Stimulated activated CD4-positive, alpha-beta T cell treated with anti-CD3 and anti-CD28 coated beads, Interleukin-2, amount 100 ng/mL, for 4 hours (primary cell): ENCODE results near the gene AFG3L2.

ENCODE experiments used
- DNase-seq: peaks from one replicate; pipeline ENCODE4 v3.0.0-alpha.2; 2020; ENCODE audit warnings: low read depth

The AFG3L2 gene

GRCh38 chr18:12304351-12305210 is 72.4 kb downstream of the AFG3L2 start:
- DNase-seq, result no peak

DNA sequence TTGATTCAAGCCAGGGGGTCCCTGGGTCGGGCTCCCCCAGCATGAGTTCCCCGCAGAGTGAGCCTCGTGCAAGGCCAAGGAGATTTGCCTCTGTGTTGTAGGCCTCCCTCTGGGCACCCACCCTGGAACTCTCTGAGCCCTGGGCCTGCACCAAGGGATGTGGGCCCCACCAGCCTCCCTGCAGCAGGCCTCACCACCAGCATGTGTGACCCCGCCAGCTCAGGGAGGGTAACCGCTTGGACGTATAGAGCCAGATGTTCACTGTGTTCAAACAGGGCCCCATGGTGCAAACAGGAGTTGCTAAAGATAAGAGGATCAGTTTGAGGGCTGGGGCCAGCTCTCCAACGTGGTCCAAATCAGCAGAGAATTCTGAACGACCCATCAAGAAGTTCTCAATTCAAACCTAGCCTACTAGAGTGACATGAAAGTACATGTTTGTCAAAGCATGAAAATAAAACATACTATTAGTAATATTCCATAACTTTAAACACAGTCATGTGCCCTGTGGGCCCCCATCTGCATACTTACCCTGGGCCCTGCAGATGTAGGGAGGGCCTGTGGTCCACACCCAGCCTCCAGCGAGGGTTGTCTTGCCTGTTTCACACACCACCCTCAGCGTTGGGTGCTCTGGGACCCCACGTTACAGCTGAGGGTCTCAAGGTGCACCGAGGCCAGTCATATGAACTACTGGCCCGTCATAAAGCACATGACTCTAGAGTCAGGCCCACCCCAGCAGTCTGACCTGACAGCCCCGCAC is 74.5 kb downstream of the AFG3L2 start:
- no peak for DNase-seq

DNA sequence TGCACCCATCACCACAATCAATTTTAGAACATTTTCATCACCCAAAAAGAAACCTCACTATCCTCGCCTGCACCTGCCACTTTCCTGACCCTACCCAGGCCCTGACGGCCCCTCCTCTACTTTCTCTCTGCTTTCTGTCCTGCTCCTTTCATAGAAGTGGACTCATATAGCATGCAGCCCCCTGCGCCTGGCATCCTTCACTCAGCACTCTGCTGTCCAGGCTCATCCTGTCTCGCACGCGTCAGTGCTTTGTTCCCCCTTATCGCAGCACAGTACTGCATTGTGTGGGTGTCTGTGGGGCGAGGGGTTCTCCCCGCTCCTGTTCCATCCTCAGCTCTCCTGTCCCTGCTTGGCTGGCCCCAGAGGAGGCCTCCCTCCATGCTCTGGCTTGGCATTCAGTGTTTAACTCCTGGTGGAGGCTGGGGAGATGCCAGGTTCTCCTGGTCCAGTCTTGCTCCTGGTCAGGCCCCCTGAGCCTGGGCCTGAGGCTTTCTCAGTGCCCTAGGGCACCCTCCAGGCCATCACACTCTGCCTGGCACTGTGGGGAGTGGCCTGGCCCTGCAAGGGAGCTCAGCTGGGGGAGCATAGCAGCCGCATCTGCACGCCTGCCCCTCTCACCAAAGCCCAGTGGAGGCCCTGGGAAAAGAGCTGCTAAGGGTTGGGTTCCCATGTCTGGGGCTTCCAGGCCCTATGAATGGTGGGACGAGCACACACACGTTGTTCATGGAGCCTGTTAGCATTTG is 75.6 kb downstream of the AFG3L2 start:
- DNase-seq, result no peak

- no peak for DNase-seq
Observed at GRCh38 chr18:12299862-12300261, 77.2 kb downstream of the AFG3L2 start.

GRCh38 chr18:12296457-12296856 is 80.6 kb downstream of the AFG3L2 start:
- no peak for DNase-seq

DNA sequence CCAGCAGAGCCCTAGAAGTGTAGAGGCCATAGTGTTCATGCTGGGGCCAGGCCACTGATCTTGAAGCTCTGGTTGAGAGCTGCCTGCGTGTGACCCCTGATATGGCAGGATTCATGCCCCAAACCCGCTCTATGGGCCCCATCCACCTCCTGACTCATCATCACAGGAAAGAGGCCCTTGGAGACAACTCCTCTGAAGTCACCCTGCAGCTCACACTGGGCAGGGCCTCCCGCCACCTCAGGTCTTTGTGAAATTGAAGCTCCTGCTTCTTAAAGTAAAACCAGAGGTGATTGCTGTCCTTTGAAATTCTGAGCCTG is 81.0 kb downstream of the AFG3L2 start:
- no peak for DNase-seq

DNA sequence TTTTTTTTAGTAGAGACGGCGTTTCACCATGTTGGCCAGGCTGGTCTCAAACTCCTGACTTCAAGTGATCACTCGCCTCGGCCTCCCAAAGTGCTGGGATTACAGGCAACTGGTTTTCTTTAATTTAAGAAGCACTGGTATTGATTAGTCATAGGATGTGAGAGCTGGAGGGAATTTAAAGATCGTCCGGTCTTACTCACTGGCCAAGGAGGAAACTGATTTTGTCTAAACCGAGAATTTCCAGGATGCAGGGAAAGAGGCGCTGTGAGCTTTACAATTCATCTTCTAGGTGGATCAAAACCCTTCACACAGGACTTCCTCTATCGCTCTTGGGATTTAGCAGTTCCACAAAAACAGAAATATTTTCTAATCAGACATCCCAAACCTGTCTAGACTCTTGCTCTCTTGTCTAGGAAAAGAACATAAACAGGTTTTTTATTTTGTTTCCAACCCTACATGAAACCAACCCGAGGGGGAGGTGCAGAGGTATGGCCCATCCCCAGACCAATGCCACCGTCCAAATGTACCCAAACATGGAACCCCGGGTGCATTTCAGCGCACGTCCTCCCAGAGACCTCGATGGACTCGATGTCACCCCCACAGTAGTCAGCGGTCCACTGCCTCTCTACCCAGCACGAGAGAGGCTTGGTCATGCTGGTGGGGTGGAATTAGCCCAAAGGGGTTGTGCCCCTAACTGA is 81.5 kb downstream of the AFG3L2 start:
- DNase-seq, result no peak

DNA sequence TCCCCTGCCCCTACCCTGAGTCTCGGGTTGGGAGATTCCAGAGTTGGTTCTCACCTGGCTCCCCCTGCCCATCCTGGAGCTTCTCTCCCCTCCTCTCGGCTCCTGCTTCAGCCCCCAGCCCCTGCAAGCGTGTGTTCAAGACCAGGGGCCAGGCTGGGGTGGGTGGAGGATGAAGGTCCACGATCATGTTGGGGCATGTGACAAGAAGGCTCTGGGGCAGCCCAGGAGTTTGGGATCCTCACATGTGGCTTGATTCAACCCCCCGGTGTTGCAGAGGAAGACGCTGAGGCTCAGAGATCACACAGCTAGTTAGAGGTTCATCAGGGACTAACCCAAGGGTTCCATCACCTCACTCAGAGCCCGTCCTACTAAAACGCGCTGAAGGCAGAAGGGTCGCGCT is 83.2 kb downstream of the AFG3L2 start:
- no peak for DNase-seq

- no peak for DNase-seq
Observed at GRCh38 chr18:12291690-12292089, 85.3 kb downstream of the AFG3L2 start.

GRCh38 chr18:12291161-12291560 is 85.9 kb downstream of the AFG3L2 start:
- no peak for DNase-seq

- no peak for DNase-seq
Observed at GRCh38 chr18:12290086-12290485, 86.9 kb downstream of the AFG3L2 start.

DNA sequence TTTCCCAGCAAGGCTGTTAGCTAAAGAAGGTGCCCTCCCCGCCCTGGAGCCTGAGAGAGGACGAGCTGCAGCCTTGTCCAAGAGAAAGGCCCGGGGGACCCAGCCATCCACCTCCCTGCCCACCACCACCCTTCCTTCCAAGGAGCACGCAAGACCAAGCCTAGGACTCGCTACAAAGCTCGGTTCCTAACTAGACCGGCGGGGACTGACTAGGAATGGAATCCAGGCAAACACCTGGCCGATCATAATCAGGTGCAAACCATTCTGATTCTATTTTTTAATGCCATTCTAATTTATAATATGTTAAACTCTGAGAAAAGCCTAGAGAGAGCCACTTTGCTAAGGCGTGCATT is 88.6 kb downstream of the AFG3L2 start:
- DNase-seq, result no peak

GRCh38 chr18:12287684-12288402 is 89.2 kb downstream of the AFG3L2 start:
- DNase-seq, result no peak

GRCh38 chr18:12287131-12287681 is 89.8 kb downstream of the AFG3L2 start:
- DNase-seq, result no peak

DNA sequence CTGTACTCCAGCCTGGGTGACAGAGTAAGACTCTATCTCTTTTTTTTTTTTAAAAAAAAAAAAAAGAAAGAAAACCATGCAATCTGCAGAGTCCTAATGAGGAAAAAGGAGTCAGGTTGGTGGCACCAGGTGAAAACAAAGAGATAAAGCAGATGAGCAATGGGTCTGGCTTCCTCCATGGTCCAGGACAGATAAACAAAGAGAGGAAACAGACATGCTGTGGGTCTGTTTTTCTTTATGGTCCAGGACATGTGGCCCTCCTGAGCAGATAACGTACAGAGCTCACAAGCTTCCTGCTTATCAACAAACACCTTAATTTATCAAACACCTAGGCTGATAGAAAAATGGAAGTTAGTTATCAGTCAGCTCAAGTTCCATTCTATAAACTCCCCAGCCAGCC is 93.4 kb downstream of the AFG3L2 start:
- DNase-seq, result no peak

DNA sequence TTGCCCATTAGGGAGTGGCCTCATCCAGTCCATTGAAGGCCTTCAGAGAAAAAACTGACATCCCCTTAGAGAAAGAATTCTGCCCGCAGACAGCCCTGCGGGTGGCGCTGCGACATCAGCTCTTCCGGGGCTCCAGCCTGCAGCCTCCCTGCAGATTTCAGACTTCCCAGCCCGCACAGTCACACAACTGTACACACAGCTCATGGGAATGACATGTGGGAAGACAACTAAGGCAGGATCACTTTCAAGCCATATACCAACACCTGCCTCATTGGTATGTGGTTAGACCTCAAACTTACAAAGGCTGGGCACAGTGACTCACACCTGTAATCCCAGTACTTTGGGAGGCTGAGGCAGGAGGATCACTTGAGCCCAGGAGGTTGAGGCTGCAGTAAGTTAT is 93.8 kb downstream of the AFG3L2 start:
- no peak for DNase-seq

- DNase-seq, result no peak
Observed at GRCh38 chr18:12282442-12283039, 94.5 kb downstream of the AFG3L2 start.

- no peak for DNase-seq
Observed at GRCh38 chr18:12281861-12282260, 95.2 kb downstream of the AFG3L2 start.

GRCh38 chr18:12279781-12280531 is 97.1 kb downstream of the AFG3L2 start:
- DNase-seq, result no peak
